Adipose tissue (tissue), 3 donors: ENCODE data around the gene USP47. TPM values are rescaled to one million over a fixed set of nuclear protein-coding genes. Genes with fewer than 3 reads are reported as not detected.

ENCODE experiments used
- H3K27ac ChIP-seq: one replicate; pipeline ENCODE4 v1.5.1; 2013; ENCODE audit warnings: low read depth, low read length
- WGBS, 3 donors: extraction: QIAGEN DNeasy Blood & Tissue Kit; methylation state at CpG; one replicate each; pipeline ENCODE4 v1.1.7; 2013; 5-methylcytosine and 5-hydroxymethylcytosine counted together
- polyA plus RNA-seq, 3 donors: library from polyadenylated mRNA; stranded (reverse); fragments of 200-250 nt; gene quantifications; one replicate each; pipeline ENCODE4 v1.2.3, GENCODE V29; 2013
- donor health status: healthy with polysubstance abuse.
- donor health status: Bipolar disorder and iron deficiency.
- donor health status: healthy.

Gene USP47
- polyA plus RNA-seq, 3 donors: 15.8 to 25.1 (median 18.3) TPM

DNA sequence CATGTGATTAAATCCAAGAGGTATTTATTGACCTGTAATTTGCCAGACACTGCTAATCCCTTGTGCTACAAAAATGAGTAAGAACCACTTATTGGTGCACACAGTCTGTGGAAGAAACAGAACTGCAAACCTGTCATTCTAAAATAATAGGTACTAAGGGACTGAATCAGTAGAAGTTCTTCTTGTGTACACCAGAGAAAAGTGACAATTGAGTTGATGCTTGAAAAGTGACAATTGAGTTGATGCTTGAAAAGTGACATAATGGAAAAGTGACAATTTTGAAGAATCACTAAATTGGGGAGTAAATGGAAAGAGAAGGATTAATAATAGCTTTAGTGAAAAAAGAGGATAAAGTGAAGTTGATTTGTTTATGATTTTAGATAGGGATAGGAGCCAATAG lies 110.3 kb downstream of the USP47 start:
- no peak overlapping the region for H3K27ac ChIP-seq

DNA sequence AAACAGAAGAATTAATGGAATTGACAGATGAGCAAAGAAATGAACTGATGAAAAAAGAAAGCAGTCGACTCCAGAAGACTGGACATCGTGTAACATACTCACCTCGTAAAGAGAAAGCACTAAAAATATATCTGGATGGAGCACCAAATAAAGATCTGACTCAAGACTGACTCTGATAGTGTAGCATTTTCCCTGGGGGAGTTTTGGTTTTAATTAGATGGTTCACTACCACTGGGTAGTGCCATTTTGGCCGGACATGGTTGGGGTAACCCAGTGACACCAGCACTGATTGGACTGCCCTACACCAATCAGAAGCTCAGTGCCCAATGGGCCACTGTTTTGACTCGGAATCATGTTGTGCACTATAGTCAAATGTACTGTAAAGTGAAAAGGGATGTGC lies 114.2 kb downstream of the USP47 start:
- H3K27ac ChIP-seq: no peak overlapping the region
- 92 to 98% (median 96%) methylated on average over 5 of the region's 5 CpGs for WGBS, 3 donors

DNA sequence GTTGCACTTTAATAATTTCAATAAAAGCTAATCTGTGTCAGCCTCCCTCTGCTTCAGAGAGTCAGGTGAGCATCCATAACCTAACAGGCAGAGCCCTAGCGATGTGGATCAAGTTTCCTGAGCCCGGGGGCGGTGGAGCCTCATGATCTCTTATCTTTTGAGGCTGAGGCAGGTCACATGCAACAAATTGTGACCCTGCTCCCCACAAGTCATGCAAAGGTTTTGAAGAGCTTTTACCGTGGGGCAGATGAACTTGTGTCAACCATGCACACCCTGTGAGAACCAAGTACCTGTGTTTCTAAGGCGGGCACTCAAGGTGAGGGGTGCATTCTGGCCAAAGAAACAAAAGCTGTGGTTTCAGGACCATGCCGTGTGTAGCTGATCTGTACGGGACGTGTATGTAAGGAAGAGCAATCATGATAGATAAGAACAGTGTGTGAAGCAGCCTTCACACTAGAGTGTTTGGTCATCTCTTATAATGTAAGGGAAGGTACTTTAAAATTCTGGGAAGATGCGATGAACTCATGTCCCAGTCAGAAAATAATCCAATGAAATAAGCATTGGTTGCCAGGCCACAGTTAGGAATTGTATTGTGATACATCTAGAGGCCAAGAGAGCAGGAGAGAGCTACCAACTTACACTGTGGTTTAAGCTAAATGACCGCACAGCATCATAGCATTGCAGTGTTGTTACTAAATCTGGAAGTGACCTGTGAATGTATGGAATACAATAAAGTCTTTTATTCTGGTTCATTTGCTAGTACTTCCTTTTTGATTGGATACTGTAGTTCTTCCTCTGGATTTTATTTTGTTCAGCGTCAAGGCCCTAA lies 116.8 kb downstream of the USP47 start:
- H3K27ac ChIP-seq: no peak overlapping the region

DNA sequence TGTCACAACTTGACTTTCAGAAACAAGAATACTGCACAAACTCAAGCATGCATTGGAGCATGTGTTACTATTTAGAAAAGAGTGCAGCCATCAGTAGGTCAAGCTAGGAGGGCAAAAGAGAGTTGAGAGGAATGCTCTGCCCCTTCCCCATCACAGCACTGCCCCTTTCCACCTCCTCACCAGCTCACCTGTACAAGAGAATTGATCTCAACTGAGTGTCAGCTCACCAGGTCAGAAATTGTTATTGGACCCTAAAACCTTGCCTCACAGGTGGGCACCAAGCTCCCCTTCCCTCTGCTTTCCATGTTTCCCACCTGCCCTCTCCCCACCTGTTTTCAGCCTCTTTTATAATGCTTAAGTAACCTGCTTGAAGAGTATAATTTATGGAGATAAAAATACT lies 117.8 kb downstream of the USP47 start:
- H3K27ac ChIP-seq: no peak overlapping the region

More for the DNA sequence above, 116.8 kb downstream of the USP47 start:
- WGBS, 3 donors: 86 to 91% (median 89%) methylated on average over 11 of the region's 11 CpGs

DNA sequence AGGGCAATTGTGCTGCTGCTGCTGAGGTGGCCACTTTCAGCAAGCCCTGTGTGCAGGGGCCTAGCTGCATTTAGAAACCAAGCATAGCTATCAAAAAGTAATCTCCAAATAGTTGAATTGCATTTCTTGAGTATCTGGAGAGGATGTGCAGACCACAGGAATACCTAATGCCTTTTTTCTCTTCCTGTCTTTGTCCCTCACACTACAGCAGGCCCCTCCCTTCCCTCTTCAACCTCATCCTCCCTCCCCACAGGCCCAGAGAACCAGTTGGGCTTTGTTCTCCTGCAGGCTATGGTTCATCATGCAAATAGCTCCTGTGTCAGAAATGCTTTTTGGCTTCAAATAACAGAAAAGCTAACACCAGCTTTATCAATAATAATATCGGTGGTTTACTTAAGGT lies 118.9 kb downstream of the USP47 start:
- WGBS, 3 donors: 83 to 91% (median 87%) methylated on average over 1 of the region's 1 CpG
- no peak overlapping the region for H3K27ac ChIP-seq

DNA sequence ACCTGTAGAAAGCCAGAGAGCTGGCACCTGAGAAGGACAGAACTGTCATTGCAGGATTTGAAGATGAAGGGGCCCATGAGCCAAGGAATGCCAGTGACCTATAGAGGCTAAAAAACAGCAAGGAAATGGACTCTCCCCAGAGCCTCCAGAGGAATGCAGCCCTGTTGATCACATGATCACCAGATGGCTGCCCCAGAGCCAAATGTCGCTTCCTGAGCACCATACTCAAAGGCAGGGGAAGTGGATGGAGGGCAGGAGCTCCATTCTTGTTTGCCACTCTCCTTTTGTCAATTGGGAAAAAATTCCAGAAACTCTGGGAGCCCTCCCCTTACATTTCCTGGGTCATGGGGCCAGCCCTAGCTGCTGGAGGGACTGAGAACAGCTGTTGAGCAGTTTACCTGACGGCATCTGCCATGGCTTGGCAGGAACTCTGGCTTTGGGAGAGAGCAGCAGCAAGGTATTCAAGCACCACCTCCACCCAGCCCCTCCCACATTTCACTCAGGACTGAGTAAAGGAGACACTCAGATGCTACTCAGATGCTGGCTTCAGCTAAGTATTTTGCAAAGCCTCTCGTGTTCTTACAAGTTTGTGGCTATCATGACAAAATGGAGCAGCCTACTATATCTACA lies 119.7 kb downstream of the USP47 start:
- no peak overlapping the region for H3K27ac ChIP-seq
- WGBS, 3 donors: 78 to 92% (median 90%) methylated on average over 3 of the region's 3 CpGs

DNA sequence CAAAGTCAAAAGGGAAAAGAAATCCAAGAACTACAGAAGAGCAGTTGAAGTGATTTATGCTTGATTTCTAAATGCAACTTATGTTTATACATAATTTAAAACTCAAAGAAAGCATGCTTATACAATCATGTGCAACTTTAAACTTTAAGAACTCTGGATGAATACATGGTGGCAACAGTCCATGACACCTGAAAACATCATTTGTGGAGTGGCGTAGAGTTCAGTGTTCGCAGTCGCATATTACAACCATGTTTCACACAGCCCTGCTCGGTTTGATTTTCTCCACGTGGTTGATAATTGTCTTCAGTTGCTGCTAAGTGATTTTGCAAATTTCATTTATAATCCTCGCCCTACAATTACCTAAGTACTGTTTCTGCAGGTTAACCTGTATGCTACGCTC lies 121.3 kb downstream of the USP47 start:
- 80 to 88% (median 87%) methylated on average over 7 of the region's 7 CpGs for WGBS, 3 donors
- no peak overlapping the region for H3K27ac ChIP-seq

DNA sequence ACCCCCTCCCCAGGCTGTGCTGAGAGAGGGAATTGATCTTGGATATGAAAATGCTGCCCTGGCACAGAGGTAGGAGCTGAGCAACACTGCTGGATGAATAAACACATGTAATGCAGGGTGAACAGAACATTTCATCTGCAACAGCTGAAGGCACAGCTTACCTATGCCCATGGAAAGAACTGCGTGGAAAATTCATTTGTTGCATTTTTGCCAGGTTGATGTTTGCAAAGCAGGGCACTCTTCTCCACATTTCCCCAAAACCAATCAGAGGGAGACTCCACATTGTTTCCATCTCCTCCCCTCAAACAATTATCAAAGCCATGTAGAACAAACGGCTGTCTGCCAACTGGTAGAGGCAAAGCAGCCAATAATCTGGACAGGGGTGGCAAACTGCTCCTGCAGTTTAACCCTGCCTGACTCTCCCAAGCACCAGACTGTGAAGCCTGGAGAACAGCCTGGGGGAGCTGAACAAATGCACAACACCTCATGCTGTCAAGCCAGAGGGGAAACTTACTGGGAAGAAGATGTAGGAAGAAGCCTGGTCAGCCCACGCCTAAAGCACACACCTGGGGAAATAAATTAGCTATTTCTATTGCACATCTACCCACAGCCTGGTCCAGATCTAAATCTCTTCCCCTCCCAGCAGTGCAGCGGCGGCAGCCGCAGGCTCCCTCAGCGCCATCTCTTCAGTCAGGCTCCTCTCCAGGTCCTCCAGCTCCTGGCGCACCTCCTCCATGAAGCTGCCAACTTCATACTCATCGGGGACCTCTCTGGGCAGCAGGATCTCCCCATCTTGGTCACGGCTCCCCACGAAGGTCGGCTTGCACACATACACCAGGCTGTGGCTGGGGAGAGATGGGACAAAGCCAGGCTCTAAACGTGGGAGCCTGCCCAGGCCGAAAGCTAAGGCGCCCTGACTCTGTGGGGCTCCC lies 122.3 kb downstream of the USP47 start:
- H3K27ac ChIP-seq: no peak overlapping the region
- 74 to 83% (median 78%) methylated on average over 15 of the region's 15 CpGs for WGBS, 3 donors

DNA sequence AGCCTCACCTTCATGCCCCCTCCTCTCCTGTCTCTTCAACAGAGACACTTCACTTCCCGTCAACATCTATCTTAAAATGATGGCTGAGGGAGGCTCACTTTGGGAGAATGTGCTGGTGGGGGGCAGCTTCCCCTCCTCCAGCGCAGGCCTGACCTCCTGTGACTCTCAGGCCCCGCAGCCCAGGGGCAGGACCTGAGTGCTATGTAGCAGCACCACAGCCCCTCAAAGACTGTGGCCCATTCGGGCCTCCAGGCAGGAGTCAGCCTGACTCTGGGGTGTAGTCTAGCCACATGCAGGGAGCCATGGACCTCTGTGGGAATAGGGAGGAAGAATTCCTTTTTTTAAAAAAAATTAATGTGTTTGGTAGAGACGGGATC lies 123.0 kb downstream of the USP47 start:
- H3K27ac ChIP-seq: no peak overlapping the region
- 96 to 99% (median 98%) methylated on average over 5 of the region's 5 CpGs for WGBS, 3 donors

DNA sequence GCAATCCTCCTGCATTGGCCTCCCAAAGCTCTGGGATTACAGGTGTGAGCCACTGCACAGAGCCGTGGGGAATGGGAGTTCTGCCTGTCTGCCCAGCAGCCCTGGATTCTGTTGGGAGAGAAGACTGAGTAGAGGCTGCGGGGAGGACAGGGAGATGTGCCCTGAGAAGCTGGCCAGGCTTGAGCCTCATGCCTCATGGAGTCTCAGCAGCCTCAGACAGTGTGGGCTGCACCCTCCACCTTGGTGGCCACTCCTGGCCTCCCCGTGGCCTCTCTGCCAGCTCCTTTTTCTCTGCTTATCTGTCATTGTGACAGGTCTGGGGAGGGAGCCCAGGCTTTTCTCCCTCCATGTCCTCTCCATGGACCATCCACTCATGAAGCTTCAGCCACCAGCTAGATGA lies 123.4 kb downstream of the USP47 start:
- WGBS, 3 donors: 58 to 87% (median 86%) methylated on average over 3 of the region's 3 CpGs
- H3K27ac ChIP-seq: no peak overlapping the region

DNA sequence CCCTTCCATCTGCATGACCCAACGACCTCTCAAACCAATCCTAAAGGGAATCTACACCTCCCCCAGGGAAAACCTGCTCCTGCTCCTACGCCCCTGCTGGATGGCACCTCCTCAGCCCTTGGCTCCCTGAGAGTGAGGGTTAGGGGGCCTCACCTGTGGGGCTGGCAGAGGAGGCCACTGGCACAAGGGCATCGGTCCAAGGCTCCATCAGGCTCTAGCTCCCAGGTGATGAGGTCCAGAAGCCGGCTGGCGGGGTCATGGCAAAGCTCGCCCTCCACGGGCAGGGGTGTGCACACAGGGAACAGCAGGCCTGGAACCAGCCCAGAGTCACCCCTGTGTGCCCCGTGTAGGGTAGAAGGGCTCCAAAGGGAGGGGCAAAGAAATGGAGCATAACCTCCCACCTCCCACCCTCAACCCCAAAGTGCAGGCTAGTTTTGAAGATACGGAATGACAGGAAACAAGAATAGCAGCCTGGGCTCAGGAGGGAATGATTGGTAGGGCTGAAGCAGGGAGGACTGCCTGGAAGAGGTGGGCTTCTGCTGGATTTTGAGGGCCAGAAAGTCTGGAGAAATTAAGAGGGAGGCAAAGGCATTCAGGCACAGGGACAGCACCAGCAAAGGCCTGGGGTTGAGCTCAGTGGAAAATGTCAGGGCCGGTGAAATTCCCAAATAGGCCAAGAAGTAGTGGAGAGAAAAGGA lies 124.0 kb downstream of the USP47 start:
- no peak overlapping the region for H3K27ac ChIP-seq
- WGBS, 3 donors: 91 to 93% (median 92%) methylated on average over 10 of the region's 10 CpGs

DNA sequence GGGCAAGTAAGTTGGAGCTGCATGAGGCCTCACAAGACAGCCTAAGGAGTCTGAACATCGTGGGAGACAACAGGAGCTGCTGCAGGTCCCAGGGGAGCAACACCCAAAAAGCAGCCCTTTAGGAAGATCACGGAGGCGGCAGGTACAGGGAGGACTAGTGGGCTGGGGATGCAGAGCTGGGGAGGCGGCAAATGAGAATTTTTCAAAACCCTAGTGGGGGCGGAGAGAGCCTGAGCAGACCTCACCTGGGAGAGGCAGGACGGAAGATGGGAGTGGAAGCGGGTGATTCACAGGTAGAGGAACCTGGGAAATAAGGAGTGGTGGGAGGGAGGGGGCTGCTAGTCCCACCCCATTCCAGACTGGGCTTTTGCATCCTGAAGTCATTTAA lies 124.6 kb downstream of the USP47 start:
- WGBS, 3 donors: 93 to 95% (median 93%) methylated on average over 7 of the region's 7 CpGs
- no peak overlapping the region for H3K27ac ChIP-seq

DNA sequence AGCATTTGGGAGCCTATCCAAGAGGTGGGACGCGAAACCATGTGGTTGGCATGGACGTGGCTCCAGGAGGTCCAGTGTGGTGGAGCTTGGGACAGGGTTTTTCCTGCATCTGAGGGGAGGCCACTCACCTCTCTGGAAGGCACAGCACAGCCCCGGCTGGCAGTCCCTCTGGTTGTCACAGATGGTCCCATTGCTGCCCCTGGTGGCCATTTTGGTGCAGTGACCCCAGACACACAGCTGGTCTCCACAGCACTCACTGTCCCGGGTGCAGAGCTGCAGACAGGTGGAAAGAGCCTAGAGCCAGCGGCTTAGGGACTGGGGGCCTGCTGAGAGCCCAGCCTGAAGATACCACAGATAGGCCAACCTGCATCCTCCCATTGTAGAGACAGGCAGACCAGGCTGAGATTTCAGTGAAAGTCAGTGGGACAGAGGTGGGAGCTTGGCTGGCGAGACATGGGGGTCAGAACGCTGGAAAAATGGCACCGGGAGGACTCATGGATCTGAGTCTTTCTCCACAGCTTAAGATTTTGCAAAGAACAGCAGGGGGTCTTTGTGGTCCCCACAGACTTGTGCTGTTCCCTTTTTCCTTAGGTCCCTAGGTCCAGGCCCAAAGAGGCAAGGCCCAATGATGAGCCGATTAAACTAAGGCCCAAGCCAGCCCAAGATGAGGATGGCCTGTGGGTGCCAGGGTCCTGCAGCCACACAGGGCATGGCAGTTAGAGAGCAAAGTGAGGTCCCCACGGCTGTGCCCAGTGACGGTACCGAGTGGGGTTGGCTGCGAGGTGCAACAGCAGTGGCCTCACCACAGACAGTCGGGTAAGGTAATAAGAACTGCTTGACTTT lies 125.3 kb downstream of the USP47 start:
- WGBS, 3 donors: 69 to 73% (median 69%) methylated on average over 15 of the region's 15 CpGs
- H3K27ac ChIP-seq: no peak overlapping the region

DNA sequence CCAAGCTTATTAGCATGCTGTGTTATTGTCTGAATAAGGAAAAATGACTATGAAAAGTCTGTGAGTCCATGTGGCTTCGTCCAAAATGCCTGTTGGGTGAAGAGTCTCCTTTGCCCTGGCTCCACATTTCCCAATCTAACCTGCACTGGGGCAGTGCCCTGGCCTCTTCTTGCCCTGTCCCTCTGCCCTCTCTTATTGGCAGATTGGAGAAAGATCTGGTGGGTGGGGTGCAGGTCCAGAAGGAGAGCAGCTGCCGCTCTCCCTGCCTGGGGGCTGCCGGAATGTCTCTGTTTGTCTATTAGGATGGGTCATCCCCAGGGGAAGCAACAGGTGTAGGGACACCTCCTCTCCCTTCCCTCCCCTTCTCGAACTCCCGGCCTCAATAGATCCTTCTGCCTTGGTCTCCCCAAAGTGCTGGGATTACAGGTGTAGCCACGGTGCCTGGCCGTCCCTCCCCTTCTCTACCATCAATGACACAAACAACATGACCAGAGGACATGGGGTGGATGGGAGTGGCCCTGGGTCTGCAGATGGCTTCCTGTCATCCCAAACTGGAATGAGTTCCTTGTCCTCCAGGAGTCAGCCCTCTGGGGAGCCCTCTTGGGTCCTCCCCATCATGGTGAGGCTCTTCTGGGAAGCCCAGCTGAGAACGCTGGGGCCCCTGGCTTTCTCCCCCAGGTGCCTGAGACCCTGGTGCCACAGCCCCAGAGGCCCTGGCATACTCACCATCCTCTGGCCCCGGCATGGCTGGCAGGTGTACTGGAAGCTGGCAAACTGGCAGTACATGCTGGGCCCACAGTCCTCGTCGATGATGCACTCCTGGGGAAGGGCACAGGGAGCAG lies 126.1 kb downstream of the USP47 start:
- 92 to 93% (median 93%) methylated on average over 11 of the region's 11 CpGs for WGBS, 3 donors
- no peak overlapping the region for H3K27ac ChIP-seq

DNA sequence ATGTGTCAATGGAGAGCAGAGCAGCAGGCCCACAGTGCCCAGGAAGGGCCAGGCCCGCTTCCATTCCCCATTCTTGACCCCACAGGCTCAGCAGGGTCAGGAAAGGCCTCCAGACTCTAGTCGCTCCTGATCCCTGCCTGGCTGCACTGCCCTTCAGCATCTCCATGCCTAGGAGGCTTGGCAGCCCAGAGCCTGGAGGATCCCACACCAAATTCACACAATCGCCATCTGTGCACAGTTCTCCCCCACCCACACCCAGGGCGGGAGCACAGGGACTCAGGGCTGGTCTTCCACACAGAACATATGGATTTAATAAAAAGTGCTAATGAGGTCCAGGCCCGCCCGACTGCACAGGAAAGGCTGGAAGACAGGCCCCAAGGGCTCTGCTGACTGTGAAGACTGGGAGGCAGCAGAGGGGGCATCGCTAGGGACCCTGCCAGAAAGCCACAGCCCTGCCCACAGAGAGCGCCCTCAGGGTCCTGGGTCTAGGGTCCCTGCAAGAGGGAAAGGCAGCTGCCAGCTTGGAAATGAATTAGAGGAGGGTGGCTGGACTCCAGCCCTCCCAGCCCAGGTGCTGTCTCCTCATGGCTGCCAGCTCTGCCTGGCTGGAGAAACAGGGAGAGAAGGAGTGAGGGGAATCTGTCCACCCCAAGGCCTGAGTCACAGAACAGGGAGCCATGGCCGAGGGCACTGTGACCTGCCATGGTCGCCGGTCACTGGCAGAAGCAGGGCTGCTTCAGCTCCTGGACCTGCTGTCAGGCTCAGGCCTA lies 126.9 kb downstream of the USP47 start:
- 73 to 85% (median 80%) methylated on average over 11 of the region's 11 CpGs for WGBS, 3 donors
- H3K27ac ChIP-seq: no peak overlapping the region
